Endodermal cell (in vitro differentiated cells): Measurements from ENCODE around the gene ITIH5. TPM values are rescaled to one million over a fixed set of nuclear protein-coding genes. Genes with fewer than 3 reads are reported as not detected.

Source experiments
- DNase-seq: peaks from one replicate; pipeline ENCODE4 v3.0.0-alpha.2; 2017
- H3K27ac ChIP-seq: 2 replicates; pipeline ENCODE4 v1.5.1; 2013; ENCODE audit warnings: mild to moderate bottlenecking, low read depth, low read length, moderate library complexity
- H3K27me3 ChIP-seq: 2 replicates; pipeline ENCODE4 v1.6.1; 2013; ENCODE audit warnings: mild to moderate bottlenecking, low read length, moderate library complexity; ENCODE audit not compliant: insufficient read depth, control insufficient read depth, poor library complexity, severe bottlenecking
- H3K36me3 ChIP-seq: 2 replicates; pipeline ENCODE4 v1.7.0; 2013; ENCODE audit warnings: mild to moderate bottlenecking, low read length, moderate library complexity; ENCODE audit not compliant: control insufficient read depth, insufficient read depth
- H3K4me1 ChIP-seq: one replicate; pipeline ENCODE4 v1.7.0; 2013; ENCODE audit warnings: low read length; ENCODE audit not compliant: control insufficient read depth, insufficient read depth
- H3K4me3 ChIP-seq: 2 replicates; pipeline ENCODE4 v1.5.1; 2013; ENCODE audit warnings: mild to moderate bottlenecking, low read length, moderate library complexity
- H3K9ac ChIP-seq: 2 replicates; pipeline ENCODE4 v1.6.1; 2013; ENCODE audit warnings: mild to moderate bottlenecking, low read length, moderate library complexity; ENCODE audit not compliant: poor library complexity, severe bottlenecking; ENCODE audit errors: extremely low read depth
- H3K9me3 ChIP-seq: 2 replicates; pipeline ENCODE4 v1.6.1; 2013; ENCODE audit warnings: mild to moderate bottlenecking, low read length, moderate library complexity; ENCODE audit not compliant: control insufficient read depth
- H3K27ac Mint-ChIP-seq: 2 replicates; pipeline ENCODE4 v1.8.0; 2020; ENCODE audit warnings: mixed read lengths
- H3K27me3 Mint-ChIP-seq: 2 replicates; pipeline ENCODE4 v1.8.0; 2021; ENCODE audit warnings: mild to moderate bottlenecking, mixed read lengths; ENCODE audit not compliant: insufficient read depth
- H3K36me3 Mint-ChIP-seq: 2 replicates; pipeline ENCODE4 v1.8.0; 2020; ENCODE audit warnings: low read depth, mixed read lengths
- H3K4me1 Mint-ChIP-seq: 2 replicates; pipeline ENCODE4 v1.8.0; 2020; ENCODE audit warnings: mixed read lengths
- H3K4me3 Mint-ChIP-seq: 2 replicates; pipeline ENCODE4 v1.8.0; 2020; ENCODE audit warnings: mild to moderate bottlenecking, moderate library complexity, mixed read lengths
- H3K9me3 Mint-ChIP-seq: 2 replicates; pipeline ENCODE4 v1.8.0; 2020; ENCODE audit warnings: mild to moderate bottlenecking, mixed read lengths
- CTCF ChIP-seq: fragments of 200-600 bp; sonication (generic); conservative IDR thresholded peaks from 2 replicates; pipeline ENCODE4 v1.5.0; 2021; ENCODE audit warnings: antibody characterized with exemption, mild to moderate bottlenecking
- WGBS, 2 experiments: methylation state at CpG; one replicate each; pipeline versions ENCODE4 v1.1.5 to v1.1.7; 2013; ENCODE audit warnings: missing lambda C conversion rate in 2 of 2, mixed read lengths in 1 of 2; ENCODE audit not compliant: insufficient coverage in 1 of 2, insufficient read length in 1 of 2; 5-methylcytosine and 5-hydroxymethylcytosine counted together
- total RNA-seq, 2 donors: library from RNA; stranded (reverse); fragmentation: NEBNext Ultra II Directional in 1 of 2; extraction: Animal tissue kit (Norgen Biotek cat#: 25700) in 1 of 2; gene quantifications; 2 replicates in 1 of 2; 3 replicates in 1 of 2; pipeline ENCODE4 v1.2.1, GENCODE V29; 2021

ITIH5 gene
- total RNA-seq, 2 donors from 2014 or later = 2.9 to 5.3 TPM

DNA sequence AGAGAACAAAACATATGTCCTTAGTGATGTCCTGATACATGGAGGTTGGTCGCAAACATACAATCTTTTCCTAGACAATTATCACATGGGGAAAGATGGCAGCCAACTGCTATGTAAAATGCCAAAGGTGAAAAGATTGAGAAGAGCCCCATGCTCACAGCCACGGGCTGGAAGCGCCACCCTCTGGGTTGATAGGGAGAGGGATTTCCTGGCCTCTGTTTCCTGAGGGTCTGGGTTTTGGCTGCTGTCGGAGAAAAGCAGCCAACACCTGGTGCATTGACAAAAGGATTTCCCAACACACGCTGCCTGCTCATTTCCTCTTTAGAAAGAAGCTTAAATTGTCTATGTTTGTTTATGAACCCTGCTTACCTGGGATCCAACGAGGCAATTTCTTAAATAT, 43.8 kb downstream of the ITIH5 start:
- Histone ChIP-seq H3K4me3 (no peak overlapping the region), H3K36me3 (no peaks in the 10 kb centered on the region), H3K9ac (no peak overlapping the region), H3K9me3 (no peaks in the 10 kb centered on the region), H3K27ac (no peak overlapping the region), H3K27me3 (no peaks in the 10 kb centered on the region), H3K4me1 (no peaks in the 10 kb centered on the region)
- 0 to 44% methylated on average over 1 to 6 of the region's 6 CpGs for WGBS, 2 experiments
- Mint-ChIP-seq H3K4me3 (no peak overlapping the region), H3K4me1 (peaks cover 11% of the 10 kb centered on the region), H3K27me3 (no peaks in the 10 kb centered on the region), H3K9me3 (no peaks in the 10 kb centered on the region), H3K27ac (peak overlapping the region; percentile 49), H3K36me3 (no peaks in the 10 kb centered on the region)
- DNase-seq = peak; percentile 87
- peak; percentile 80 for TF ChIP-seq CTCF

DNA sequence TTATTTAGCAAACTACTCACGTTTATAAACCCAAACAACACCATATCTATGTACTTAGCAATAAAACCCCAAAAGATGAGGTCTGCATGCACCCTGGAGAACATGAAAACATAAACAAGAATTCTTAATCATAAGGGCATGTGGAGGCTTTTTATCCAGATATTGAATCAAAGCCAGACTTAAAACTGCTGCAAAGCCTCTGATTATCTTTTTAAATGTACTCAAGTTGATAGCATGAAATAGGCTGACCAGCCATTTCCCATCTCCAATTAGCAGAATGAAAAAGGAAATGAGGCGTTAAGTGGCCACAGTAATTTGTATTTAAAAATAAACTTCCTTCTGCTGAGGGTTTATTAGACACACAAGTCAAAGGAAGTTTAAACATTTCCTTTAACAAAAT, 48.3 kb downstream of the ITIH5 start:
- Mint-ChIP-seq H3K4me1 (peaks cover 16% of the 10 kb centered on the region), H3K9me3 (no peaks in the 10 kb centered on the region), H3K36me3 (no peaks in the 10 kb centered on the region), H3K27me3 (no peaks in the 10 kb centered on the region), H3K27ac (no peak overlapping the region), H3K4me3 (no peak overlapping the region)
- Histone ChIP-seq H3K9me3 (no peaks in the 10 kb centered on the region), H3K36me3 (no peaks in the 10 kb centered on the region), H3K4me1 (no peaks in the 10 kb centered on the region), H3K9ac (no peak overlapping the region), H3K4me3 (no peak overlapping the region), H3K27me3 (no peaks in the 10 kb centered on the region), H3K27ac (no peak overlapping the region)
- WGBS, 2 experiments = 90 to 100% methylated on average over 1 to 2 of the region's 2 CpGs
- TF ChIP-seq CTCF = no peak
- no peak for DNase-seq

- Mint-ChIP-seq H3K4me3 (no peak overlapping the region), H3K27ac (no peak overlapping the region), H3K4me1 (peaks cover 17% of the 10 kb centered on the region), H3K27me3 (no peaks in the 10 kb centered on the region), H3K9me3 (no peaks in the 10 kb centered on the region), H3K36me3 (no peaks in the 10 kb centered on the region)
- no peak for DNase-seq
- Histone ChIP-seq H3K9ac (no peak overlapping the region), H3K27me3 (no peaks in the 10 kb centered on the region), H3K4me1 (peaks cover 3% of the 10 kb centered on the region), H3K36me3 (no peaks in the 10 kb centered on the region), H3K9me3 (no peaks in the 10 kb centered on the region), H3K4me3 (no peak overlapping the region), H3K27ac (no peak overlapping the region)
- no peak for TF ChIP-seq CTCF
- 92% methylated on average over 2 of the region's 3 CpGs; no CpG with 5 or more reads in 1 of the 2 experiments for WGBS, 2 experiments
Observed at GRCh38 chr10:7611909-7612308, 54.9 kb downstream of the ITIH5 start.
